HG02798 (cell line): ENCODE results near the gene FSIP1.

Experiments used
- ATAC-seq: cut with Tn5 transposase; IDR thresholded peaks from one replicate; pipeline ENCODE4 v1.9.1; 2021; ENCODE audit warnings: mild to moderate bottlenecking; ENCODE audit not compliant: unreplicated experiment, poor library complexity

Gene FSIP1

GRCh38 chr15:39598958-39599845 lies 183.4 kb downstream of the FSIP1 start:
- no peak for ATAC-seq

- no peak for ATAC-seq
These were observed 184.3 kb downstream of the FSIP1 start for GRCh38 chr15:39598186-39598850.

- no peak for ATAC-seq
These were observed 184.9 kb downstream of the FSIP1 start for GRCh38 chr15:39597751-39598185.

- ATAC-seq, result no peak
These were observed 185.3 kb downstream of the FSIP1 start for GRCh38 chr15:39597336-39597735.

- no peak for ATAC-seq
These were observed 186.1 kb downstream of the FSIP1 start for GRCh38 chr15:39596358-39597051.

- ATAC-seq, result no peak
These were observed 187.1 kb downstream of the FSIP1 start for GRCh38 chr15:39595338-39596221.

- ATAC-seq, result no peak
These were observed 187.9 kb downstream of the FSIP1 start for GRCh38 chr15:39594446-39595337.

GRCh38 chr15:39593656-39594445 lies 188.8 kb downstream of the FSIP1 start:
- ATAC-seq, result no peak

GRCh38 chr15:39593071-39593655 lies 189.5 kb downstream of the FSIP1 start:
- no peak for ATAC-seq

- no peak for ATAC-seq
These were observed 190.1 kb downstream of the FSIP1 start for GRCh38 chr15:39592500-39592899.

- ATAC-seq, result no peak
These were observed 190.7 kb downstream of the FSIP1 start for GRCh38 chr15:39591896-39592315.

- no peak for ATAC-seq
These were observed 191.3 kb downstream of the FSIP1 start for GRCh38 chr15:39591141-39591895.

- no peak for ATAC-seq
These were observed 192.6 kb downstream of the FSIP1 start for GRCh38 chr15:39589815-39590644.

- ATAC-seq, result no peak
These were observed 193.3 kb downstream of the FSIP1 start for GRCh38 chr15:39589193-39589814.

- no peak for ATAC-seq
These were observed 194.0 kb downstream of the FSIP1 start for GRCh38 chr15:39588531-39589192.
